OCI-LY1 (cell line): ENCODE results near the gene ACSL6.

Experiments used
- H2AFZ ChIP-seq: fragments of 200-600 bp; sonication (generic), shearing (Covaris generic); 2 replicates; pipeline ENCODE4 v1.6.0; 2014; ENCODE audit warnings: antibody characterized with exemption, mild to moderate bottlenecking, low read length
- H3F3A ChIP-seq: fragments of 200-600 bp; sonication (generic), shearing (Covaris generic); 2 replicates; pipeline ENCODE4 v1.6.0; 2014; ENCODE audit warnings: mild to moderate bottlenecking, antibody characterized with exemption, low read length, moderate library complexity; ENCODE audit not compliant: insufficient read depth
- H3K27ac ChIP-seq: fragments of 200-600 bp; sonication (generic); 2 replicates; pipeline ENCODE4 v1.5.1; 2014; ENCODE audit warnings: low read length, mixed run types, mild to moderate bottlenecking, low read depth; ENCODE audit not compliant: poor library complexity, severe bottlenecking
- H3K27me3 ChIP-seq: fragments of 200-600 bp; sonication (generic); 2 replicates; pipeline ENCODE4 v1.6.0; 2014; ENCODE audit warnings: antibody characterized with exemption, mild to moderate bottlenecking, low read length, moderate library complexity; ENCODE audit not compliant: insufficient read depth
- H3K36me3 ChIP-seq: fragments of 200-600 bp; sonication (generic); 2 replicates; pipeline ENCODE4 v1.6.1; 2014; ENCODE audit warnings: mild to moderate bottlenecking, antibody characterized with exemption, low read length, moderate library complexity, mixed read lengths; ENCODE audit not compliant: insufficient read depth
- H3K4me1 ChIP-seq: fragments of 200-600 bp; sonication (generic); 2 replicates; pipeline ENCODE4 v1.5.1; 2014; ENCODE audit warnings: mild to moderate bottlenecking, low read length, moderate library complexity; ENCODE audit not compliant: insufficient read depth, severe bottlenecking
- H3K4me2 ChIP-seq: fragments of 200-600 bp; sonication (generic), shearing (Covaris generic); 2 replicates; pipeline ENCODE4 v1.6.1; 2014; ENCODE audit warnings: low read length
- H3K4me3 ChIP-seq: fragments of 200-600 bp; sonication (generic); 2 replicates; pipeline ENCODE4 v1.5.1; 2014; ENCODE audit warnings: low read length, low read depth, mild to moderate bottlenecking, mixed read lengths; ENCODE audit not compliant: poor library complexity, severe bottlenecking
- H3K79me2 ChIP-seq: fragments of 200-600 bp; shearing (Covaris generic); 2 replicates; pipeline ENCODE4 v1.6.1; 2016; ENCODE audit warnings: mixed run types, low read length, mixed read lengths; ENCODE audit not compliant: insufficient read depth
- H3K9ac ChIP-seq: fragments of 200-600 bp; sonication (generic), shearing (Covaris generic); 2 replicates; pipeline ENCODE4 v1.6.1; 2014; ENCODE audit warnings: mild to moderate bottlenecking, low read length, mixed read lengths
- H3K9me2 ChIP-seq: fragments of 200-600 bp; sonication (generic), shearing (Covaris generic); 2 replicates; pipeline ENCODE4 v1.6.1; 2014; ENCODE audit warnings: low read depth, mild to moderate bottlenecking, low read length, mixed read lengths
- H3K9me3 ChIP-seq: fragments of 200-600 bp; shearing (Covaris generic); 2 replicates; pipeline ENCODE4 v1.6.1; 2014; ENCODE audit warnings: low read length, mixed read lengths
- H4K20me1 ChIP-seq: fragments of 200-600 bp; sonication (generic), shearing (Covaris generic); 2 replicates; pipeline ENCODE4 v1.6.0; 2016; ENCODE audit warnings: mild to moderate bottlenecking, low read length; ENCODE audit not compliant: insufficient read depth
- CTCF ChIP-seq: fragments of 200-600 bp; sonication (generic), shearing (Covaris generic); IDR thresholded peaks from 2 replicates; pipeline ENCODE4 v1.5.1; 2017; ENCODE audit warnings: mild to moderate bottlenecking, antibody characterized with exemption, low read length, moderate library complexity, mixed read lengths
- EZH2 ChIP-seq: fragments of 200-600 bp; sonication (generic), shearing (Covaris generic); IDR thresholded peaks from 2 replicates; pipeline ENCODE4 v1.8.0; 2017; ENCODE audit warnings: borderline replicate concordance, mixed run types, mild to moderate bottlenecking, antibody characterized with exemption, low read length, moderate library complexity, mixed read lengths

ACSL6 gene

GRCh38 chr5:132022737-132023136 lies 11.3 kb upstream of the ACSL6 start:
- Histone ChIP-seq H3F3A (no peaks in the 10 kb centered on the region), H3K9me3 (no peaks in the 10 kb centered on the region), H3K27me3 (no peaks in the 10 kb centered on the region), H3K4me2 (no peak overlapping the region), H3K79me2 (no peaks in the 10 kb centered on the region), H3K4me3 (no peak overlapping the region), H3K4me1 (no peaks in the 10 kb centered on the region), H2AFZ (no peak overlapping the region), H3K27ac (no peak overlapping the region), H4K20me1 (no peaks in the 10 kb centered on the region), H3K9me2 (no peaks in the 10 kb centered on the region), H3K9ac (no peak overlapping the region), H3K36me3 (no peaks in the 10 kb centered on the region)
- no peak for TF ChIP-seq EZH2
- TF ChIP-seq CTCF = no peak

- H4K20me1 ChIP-seq = no peaks in the 10 kb centered on the region
- no peak overlapping the region for H3K27ac ChIP-seq
- no peak overlapping the region for H3K4me2 ChIP-seq
- H2AFZ ChIP-seq = no peak overlapping the region
- no peaks in the 10 kb centered on the region for H3K36me3 ChIP-seq
- H3F3A ChIP-seq = no peaks in the 10 kb centered on the region
- H3K79me2 ChIP-seq = no peaks in the 10 kb centered on the region
- no peaks in the 10 kb centered on the region for H3K4me1 ChIP-seq
- no peaks in the 10 kb centered on the region for H3K9me2 ChIP-seq
- no peak overlapping the region for H3K9ac ChIP-seq
- no peaks in the 10 kb centered on the region for H3K27me3 ChIP-seq
- no peak for TF ChIP-seq EZH2
- TF ChIP-seq CTCF = no peak
- no peak overlapping the region for H3K4me3 ChIP-seq
- H3K9me3 ChIP-seq = no peaks in the 10 kb centered on the region
Measured at GRCh38 chr5:132021654-132022053, 10.2 kb upstream of the ACSL6 start.

GRCh38 chr5:132020568-132021339 lies 9.3 kb upstream of the ACSL6 start:
- H3K4me2 ChIP-seq = no peak overlapping the region
- no peak overlapping the region for H2AFZ ChIP-seq
- no peaks in the 10 kb centered on the region for H3K4me1 ChIP-seq
- H3K9me2 ChIP-seq = no peaks in the 10 kb centered on the region
- H3K27me3 ChIP-seq = no peaks in the 10 kb centered on the region
- H3K27ac ChIP-seq = no peak overlapping the region
- H3K36me3 ChIP-seq = no peaks in the 10 kb centered on the region
- no peak for TF ChIP-seq CTCF
- no peak for TF ChIP-seq EZH2
- no peaks in the 10 kb centered on the region for H4K20me1 ChIP-seq
- no peaks in the 10 kb centered on the region for H3K9me3 ChIP-seq
- H3F3A ChIP-seq = no peaks in the 10 kb centered on the region
- no peak overlapping the region for H3K4me3 ChIP-seq
- no peaks in the 10 kb centered on the region for H3K79me2 ChIP-seq
- no peak overlapping the region for H3K9ac ChIP-seq
